ENCODE results near the gene POU2AF1. TPM values are rescaled to one million over a fixed set of nuclear protein-coding genes. Genes with fewer than 3 reads are reported as not detected.

Gene POU2AF1
- total RNA-seq, 3 donors from 2014 or later (not counting 1 experiment from before 2014, with no cell fraction given), result 0.82 to 16.8 (median 1.1) TPM

DNA sequence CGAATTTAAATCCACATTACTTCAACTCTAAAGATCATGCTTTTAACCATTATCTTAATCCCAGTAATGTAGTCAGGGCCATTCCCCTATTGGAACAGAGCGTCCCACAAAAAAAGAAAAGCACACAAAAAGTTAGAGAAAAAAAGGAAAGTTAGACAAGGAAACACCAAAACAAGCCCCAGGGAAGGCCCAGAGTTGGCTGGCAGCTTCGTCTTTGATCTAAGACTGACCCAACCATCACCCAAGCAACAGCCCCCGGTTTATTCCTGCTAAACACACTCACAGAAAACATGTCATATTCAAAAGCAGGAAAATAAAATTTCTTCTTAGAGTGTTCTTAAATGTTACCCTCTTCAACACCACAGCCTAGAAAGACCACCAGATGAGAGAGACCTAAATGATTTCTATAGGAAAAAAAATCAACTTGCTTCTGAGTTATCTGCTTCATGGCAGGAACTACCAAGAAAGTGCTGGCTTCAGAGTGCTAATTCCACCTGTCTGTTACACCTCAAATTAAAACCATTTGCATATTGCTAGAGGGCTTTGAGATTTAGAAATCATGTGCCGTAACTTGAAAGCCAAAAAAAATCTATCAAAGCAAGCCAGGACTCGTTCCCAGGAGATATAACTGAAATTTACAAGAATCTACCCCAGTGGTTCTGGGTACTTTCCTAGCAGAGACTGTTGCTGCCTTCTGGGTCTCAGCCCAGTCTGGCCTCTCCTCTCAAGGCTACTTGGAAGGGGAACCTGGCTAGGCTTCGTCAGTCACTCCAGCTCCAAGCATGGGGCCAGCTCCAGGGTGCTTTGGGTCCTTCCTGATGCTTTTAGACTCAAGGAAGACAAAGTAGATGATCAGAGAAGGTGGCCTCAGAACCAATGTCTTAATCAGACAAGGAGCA, 49.5 kb downstream of the POU2AF1 start:
- Mint-ChIP-seq H3K4me3 (no peak overlapping the region), H3K27ac (no peak overlapping the region), H3K27me3 (ENCODE audit: low read depth in 2 of 2) (peaks cover 9 to 18% of the 10 kb centered on the region in 2 donors), H3K4me1 (no peaks in the 10 kb centered on the region), H3K9me3 (no peaks in the 10 kb centered on the region), H3K36me3 (no peaks in the 10 kb centered on the region)
- no peaks in the 10 kb centered on the region for H3K4me1 ChIP-seq (ENCODE audit: control insufficient read depth, insufficient read depth, low read length)
- H3K4me3 ChIP-seq (ENCODE audit: low read length), result no peak overlapping the region
- no peaks in the 10 kb centered on the region for H3K27me3 ChIP-seq (ENCODE audit: control insufficient read depth, insufficient read depth, low read length)
- H3K9me3 ChIP-seq (ENCODE audit: control insufficient read depth, insufficient read depth, low read length), result no peaks in the 10 kb centered on the region
- no peaks in the 10 kb centered on the region for H3K36me3 ChIP-seq (ENCODE audit: control insufficient read depth, insufficient read depth, low read length)
- TF ChIP-seq, protein P1, sequence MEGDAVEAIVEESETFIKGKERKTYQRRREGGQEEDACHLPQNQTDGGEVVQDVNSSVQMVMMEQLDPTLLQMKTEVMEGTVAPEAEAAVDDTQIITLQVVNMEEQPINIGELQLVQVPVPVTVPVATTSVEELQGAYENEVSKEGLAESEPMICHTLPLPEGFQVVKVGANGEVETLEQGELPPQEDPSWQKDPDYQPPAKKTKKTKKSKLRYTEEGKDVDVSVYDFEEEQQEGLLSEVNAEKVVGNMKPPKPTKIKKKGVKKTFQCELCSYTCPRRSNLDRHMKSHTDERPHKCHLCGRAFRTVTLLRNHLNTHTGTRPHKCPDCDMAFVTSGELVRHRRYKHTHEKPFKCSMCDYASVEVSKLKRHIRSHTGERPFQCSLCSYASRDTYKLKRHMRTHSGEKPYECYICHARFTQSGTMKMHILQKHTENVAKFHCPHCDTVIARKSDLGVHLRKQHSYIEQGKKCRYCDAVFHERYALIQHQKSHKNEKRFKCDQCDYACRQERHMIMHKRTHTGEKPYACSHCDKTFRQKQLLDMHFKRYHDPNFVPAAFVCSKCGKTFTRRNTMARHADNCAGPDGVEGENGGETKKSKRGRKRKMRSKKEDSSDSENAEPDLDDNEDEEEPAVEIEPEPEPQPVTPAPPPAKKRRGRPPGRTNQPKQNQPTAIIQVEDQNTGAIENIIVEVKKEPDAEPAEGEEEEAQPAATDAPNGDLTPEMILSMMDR (IDR thresholded peaks at IDR 0.05), result no peak
- ATAC-seq (no peak), DNase-seq (no peak)
- no peak overlapping the region for H3K27ac ChIP-seq (ENCODE audit: low read length)
- WGBS (ENCODE audit: insufficient coverage), result 93% methylated on average over 7 of the region's 7 CpGs
- intact Hi-C loops (cut with micrococcal nuclease), result no loop called here

DNA sequence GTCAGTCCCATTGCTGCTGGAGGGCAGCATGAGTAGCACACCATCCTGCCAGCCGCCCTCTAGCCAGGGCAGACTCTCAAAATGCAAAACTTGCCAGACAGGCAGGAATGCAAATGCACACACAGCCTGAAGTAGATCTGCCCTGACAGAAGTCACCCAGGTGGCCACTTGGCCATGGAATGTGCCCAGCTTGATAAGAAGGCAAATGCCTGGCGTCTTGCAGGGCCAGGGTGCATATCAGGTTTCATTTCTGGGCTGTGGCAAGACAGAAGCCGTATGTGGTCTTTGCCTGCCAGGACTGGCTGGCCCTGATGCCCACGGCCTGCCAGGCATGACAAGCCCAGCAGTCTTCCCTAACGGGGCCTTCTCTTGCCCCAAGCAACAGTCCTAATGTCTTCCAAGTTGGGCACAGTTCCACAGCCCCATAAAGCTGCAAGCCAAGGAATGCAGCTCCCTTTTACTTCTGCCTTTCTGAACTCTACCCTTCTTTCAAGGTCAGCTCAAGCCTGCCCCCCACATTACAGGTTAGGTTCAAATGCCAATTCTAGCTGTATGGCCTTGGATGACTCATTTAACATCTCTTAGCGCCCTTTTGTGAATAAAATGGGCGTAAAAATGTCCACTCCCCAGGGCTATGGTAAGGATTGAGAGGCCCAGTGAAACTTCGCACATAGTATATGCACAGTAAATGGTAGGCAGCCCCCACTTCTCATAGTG, 51.0 kb downstream of the POU2AF1 start:
- Histone ChIP-seq H3K36me3 (ENCODE audit: control insufficient read depth, insufficient read depth, low read length) (no peaks in the 10 kb centered on the region), H3K4me3 (ENCODE audit: low read length) (no peak overlapping the region), H3K9me3 (ENCODE audit: control insufficient read depth, insufficient read depth, low read length) (no peaks in the 10 kb centered on the region), H3K27me3 (ENCODE audit: control insufficient read depth, insufficient read depth, low read length) (no peaks in the 10 kb centered on the region), H3K27ac (ENCODE audit: low read length) (no peak overlapping the region), H3K4me1 (ENCODE audit: control insufficient read depth, insufficient read depth, low read length) (no peaks in the 10 kb centered on the region)
- DNase-seq (no peak), ATAC-seq (no peak)
- Mint-ChIP-seq H3K4me3 (no peak overlapping the region), H3K9me3 (no peaks in the 10 kb centered on the region), H3K4me1 (no peaks in the 10 kb centered on the region), H3K27me3 (ENCODE audit: low read depth in 2 of 2) (peaks cover 6% of the 10 kb centered on the region in 2 donors), H3K36me3 (no peaks in the 10 kb centered on the region), H3K27ac (no peak overlapping the region)
- intact Hi-C loops (cut with micrococcal nuclease), result no loop called here
- TF ChIP-seq, protein P1 (IDR thresholded peaks at IDR 0.05), result no peak
- 79% methylated on average over 8 of the region's 8 CpGs for WGBS (ENCODE audit: insufficient coverage)

DNA sequence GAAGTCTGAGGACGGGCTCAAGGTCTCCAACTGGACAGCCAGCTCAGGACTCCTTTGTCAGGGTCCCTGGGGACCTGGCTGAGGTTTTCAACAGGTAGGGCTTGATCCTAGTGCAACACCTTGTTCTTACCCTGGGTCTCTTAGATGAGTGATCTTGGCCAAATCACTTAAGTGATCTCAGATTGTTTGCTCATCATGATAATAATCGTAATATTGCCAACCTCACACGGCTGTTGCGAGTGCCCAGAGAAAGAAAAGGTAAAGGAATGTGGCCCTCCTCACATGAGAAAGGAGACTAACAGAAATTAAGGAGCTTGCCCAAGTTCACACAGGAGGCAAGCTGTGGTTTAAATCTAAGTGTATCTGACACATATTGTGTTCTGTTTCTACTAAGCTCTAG, 52.3 kb downstream of the POU2AF1 start:
- H3K36me3 Mint-ChIP-seq, result no peaks in the 10 kb centered on the region
- no peak for DNase-seq
- TF ChIP-seq, protein P1 (IDR thresholded peaks at IDR 0.05), result no peak
- Histone ChIP-seq H3K4me1 (ENCODE audit: control insufficient read depth, insufficient read depth, low read length) (no peaks in the 10 kb centered on the region), H3K27me3 (ENCODE audit: control insufficient read depth, insufficient read depth, low read length) (no peaks in the 10 kb centered on the region), H3K36me3 (ENCODE audit: control insufficient read depth, insufficient read depth, low read length) (no peaks in the 10 kb centered on the region), H3K4me3 (ENCODE audit: low read length) (no peak overlapping the region), H3K9me3 (ENCODE audit: control insufficient read depth, insufficient read depth, low read length) (no peaks in the 10 kb centered on the region), H3K27ac (ENCODE audit: low read length) (no peak overlapping the region)
- ATAC-seq, result no peak
- over 99% methylated on average over 4 of the region's 4 CpGs for WGBS (ENCODE audit: insufficient coverage)
- no peak overlapping the region for H3K27ac Mint-ChIP-seq
- H3K27me3 Mint-ChIP-seq (ENCODE audit: low read depth in 2 of 2), result peaks cover 2 to 7% of the 10 kb centered on the region in 2 donors
- H3K4me3 Mint-ChIP-seq, result no peak overlapping the region
- intact Hi-C loops (cut with micrococcal nuclease), result no loop called here
- H3K9me3 Mint-ChIP-seq, result no peaks in the 10 kb centered on the region
- no peaks in the 10 kb centered on the region for H3K4me1 Mint-ChIP-seq
